KOPT-K1 (cell line): Measurements from ENCODE around the gene GIT2.
A peak's percentile ranks its signal among the peaks of the same experiment; 100 is the strongest.
"Not testable (repeated sequence)": the region's sequence is repeated elsewhere in the genome, so short reads cannot be mapped to it uniquely, and the experiment has no call there.

Source experiments
- H3K27ac ChIP-seq: fragments of 200-600 bp; sonication (generic); 2 replicates; pipeline ENCODE4 v1.5.1; 2016; ENCODE audit warnings: antibody characterized with exemption, mild to moderate bottlenecking, low read depth, low read length; ENCODE audit not compliant: poor library complexity, severe bottlenecking
- H3K36me3 ChIP-seq: fragments of 200-600 bp; sonication (generic); 2 replicates; pipeline ENCODE4 v1.5.1; 2017; ENCODE audit warnings: antibody characterized with exemption, mild to moderate bottlenecking, low read length, moderate library complexity; ENCODE audit not compliant: insufficient read depth
- H3K9me3 ChIP-seq: fragments of 200-600 bp; sonication (generic); 2 replicates; pipeline ENCODE4 v1.5.1; 2017; ENCODE audit warnings: antibody characterized with exemption, low read length, mild to moderate bottlenecking; ENCODE audit not compliant: insufficient read depth, poor library complexity, severe bottlenecking

The GIT2 gene

DNA sequence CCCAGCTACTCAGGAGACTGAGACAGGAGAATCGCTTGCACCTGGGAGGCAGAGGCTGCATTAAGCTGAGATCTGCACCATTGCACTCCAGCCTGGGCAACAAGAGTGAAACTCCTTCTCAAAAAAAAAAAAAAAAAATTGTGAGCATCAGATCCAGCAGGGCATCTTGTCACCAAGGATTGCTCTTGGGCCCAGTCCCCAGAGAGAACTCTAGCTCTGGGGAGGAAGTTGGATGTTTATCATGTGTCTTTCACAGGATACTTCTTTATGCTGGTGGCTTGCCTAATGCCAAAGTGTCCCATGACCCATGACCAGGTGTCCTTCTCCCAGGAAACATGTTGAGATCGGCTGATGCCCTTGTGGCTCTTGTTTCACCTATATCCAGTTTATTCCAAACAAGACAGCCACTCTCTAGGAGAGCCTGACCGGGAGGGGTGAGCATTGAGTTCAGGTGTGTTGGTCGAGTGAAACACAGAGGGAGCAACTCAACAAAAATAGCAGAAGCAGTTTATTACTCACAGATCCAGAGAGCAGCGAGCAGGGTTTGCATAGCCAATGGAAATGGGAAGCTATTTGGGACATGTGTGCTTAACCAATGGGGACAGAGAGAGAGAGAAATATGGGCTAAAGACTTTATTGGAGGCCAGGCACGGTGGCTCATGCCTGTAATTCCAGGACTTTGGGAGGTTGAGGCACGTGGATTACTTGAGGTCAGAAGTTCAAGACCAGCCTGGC lies 102.7 kb downstream of the GIT2 start:
- no peaks in the 10 kb centered on the region for H3K36me3 ChIP-seq
- H3K27ac ChIP-seq = peak overlapping the region; percentile 25
- no peaks in the 10 kb centered on the region for H3K9me3 ChIP-seq

DNA sequence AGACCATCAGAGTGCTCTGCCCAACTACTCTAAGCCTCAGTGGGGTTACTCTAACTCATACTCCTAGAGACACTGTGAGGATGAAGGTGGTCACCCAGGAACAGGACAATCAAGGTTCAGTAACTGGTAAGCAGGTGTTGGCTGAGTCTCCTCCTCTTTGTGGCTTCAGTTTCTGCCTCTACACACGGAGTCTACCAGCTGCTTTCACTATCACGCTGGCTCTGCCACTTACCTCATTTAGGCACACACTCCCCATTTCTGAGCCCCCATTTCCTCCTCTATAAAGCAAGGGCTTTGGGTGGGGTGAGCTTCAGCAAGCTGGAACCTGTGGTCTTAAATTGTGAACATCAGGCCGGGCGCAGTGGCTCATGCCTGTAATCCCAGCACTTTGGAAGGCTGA lies 103.4 kb downstream of the GIT2 start:
- Histone ChIP-seq H3K27ac (peak overlapping the region; percentile 25), H3K9me3 (no peaks in the 10 kb centered on the region), H3K36me3 (no peaks in the 10 kb centered on the region)

DNA sequence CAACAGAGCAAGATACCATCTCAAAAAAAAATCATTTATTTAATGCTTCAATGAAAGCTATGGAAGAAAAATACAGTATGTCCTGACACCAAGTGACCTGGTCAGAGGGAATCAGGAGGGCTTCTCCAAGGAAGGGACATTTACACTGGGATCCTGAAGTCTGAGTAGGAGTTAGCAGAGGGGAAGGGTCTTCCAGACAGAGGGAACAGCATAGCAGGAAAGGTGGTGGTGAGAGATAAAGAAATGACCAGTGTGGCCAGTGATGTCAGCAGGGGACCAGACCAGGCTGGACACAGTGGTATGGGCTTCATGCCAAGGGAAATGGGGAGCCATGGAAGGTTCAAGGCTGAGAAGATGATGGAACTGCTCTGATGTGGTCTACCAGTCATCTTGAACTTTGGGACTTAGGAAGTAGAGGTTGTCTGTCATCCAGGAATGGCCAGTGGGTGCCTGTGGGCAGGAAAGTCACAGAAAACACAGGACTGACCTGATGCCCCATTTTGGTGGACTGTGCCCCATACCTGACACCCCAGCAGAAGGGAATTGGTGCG lies 103.9 kb downstream of the GIT2 start:
- Histone ChIP-seq H3K36me3 (no peaks in the 10 kb centered on the region), H3K27ac (peak overlapping the region; percentile 25), H3K9me3 (no peaks in the 10 kb centered on the region)

DNA sequence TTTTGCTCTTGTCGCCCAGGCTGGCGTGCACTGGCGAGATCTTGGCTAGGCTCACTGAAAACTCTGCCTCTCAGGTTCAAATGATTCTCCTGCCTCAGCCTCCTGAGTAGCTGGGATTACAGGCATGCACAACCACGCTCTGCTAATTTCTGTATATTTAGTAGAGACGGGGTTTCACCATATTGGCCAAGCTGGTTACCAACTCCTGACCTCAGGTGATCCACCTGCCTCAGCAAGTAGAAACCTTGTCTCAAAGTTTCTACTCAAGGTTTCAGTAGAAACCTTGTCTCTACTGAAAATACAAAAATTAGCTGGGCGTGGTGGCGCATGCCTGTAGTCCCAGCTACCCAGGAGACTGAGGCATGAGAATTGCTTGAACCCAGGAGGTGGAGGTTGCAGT lies 104.4 kb downstream of the GIT2 start:
- H3K9me3 ChIP-seq, H3K27ac ChIP-seq, H3K36me3 ChIP-seq: not testable (repeated sequence)

DNA sequence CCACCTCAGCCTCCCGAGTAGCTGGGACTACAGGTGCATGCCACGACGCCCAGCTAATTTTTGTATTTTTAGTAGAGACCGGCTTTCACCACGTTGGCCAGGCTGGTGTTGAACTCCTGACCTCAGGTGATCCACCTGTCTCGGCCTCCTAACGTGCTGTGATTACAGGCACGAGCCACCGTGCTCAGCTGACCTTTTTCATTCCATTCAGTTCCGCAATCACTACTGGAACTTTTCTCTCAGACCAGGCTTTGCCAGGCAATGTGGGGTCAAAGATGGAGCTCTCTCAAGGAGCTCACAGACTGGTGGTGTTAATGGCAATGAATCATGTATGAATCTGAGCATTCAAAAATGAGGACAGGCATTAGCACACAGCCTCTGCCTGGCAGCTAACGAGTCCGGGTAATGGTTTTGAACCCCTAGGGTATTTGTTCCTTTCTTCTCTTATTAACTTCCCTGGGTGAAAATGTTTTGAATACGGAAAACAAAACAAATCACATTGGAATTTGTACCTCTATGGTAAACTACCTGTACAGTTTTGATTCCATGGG lies 105.5 kb downstream of the GIT2 start:
- Histone ChIP-seq H3K9me3 (no peaks in the 10 kb centered on the region), H3K36me3 (no peaks in the 10 kb centered on the region), H3K27ac (no peak overlapping the region)

DNA sequence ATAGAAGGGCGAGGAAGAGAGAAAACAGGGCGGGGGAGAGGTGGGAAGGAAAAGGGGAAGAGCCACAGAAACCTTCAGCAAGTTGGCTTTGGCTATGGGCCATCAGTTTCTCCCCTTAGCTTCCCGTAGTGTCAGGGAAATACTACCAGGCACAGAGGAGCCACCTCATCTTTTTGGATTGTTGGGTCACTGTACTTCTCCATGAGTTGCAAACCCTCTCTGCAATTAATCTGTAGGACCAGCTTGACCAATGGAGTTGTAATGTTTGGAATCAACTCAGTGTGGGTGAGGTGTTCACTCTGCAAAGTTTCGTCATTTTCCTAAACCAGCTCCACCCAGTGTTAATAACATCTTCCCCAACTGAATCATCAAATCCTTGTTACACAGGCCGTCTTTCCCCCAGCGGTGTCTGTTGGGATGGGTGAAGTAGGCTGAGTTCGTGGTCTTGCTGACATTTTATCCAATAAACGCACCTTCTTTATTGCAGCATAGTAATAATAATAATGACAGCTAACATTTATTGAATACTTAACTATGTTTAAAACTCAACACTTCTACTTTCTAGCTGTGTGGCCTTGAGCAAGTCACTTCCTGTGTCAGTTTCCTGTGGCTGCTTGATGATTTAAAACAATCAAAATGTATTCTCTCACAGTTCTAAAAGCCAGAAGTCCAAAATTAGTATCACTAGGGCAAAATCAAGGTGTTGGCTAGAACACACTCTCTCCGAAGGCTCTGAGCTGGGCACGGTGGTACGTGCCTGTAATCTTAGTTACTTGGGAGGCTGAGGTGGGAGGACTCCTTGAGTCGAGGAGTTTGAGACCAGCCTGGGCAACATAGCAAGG lies 107.8 kb downstream of the GIT2 start:
- H3K9me3 ChIP-seq = no peaks in the 10 kb centered on the region
- peak overlapping the region; percentile 61 for H3K27ac ChIP-seq
- no peaks in the 10 kb centered on the region for H3K36me3 ChIP-seq

DNA sequence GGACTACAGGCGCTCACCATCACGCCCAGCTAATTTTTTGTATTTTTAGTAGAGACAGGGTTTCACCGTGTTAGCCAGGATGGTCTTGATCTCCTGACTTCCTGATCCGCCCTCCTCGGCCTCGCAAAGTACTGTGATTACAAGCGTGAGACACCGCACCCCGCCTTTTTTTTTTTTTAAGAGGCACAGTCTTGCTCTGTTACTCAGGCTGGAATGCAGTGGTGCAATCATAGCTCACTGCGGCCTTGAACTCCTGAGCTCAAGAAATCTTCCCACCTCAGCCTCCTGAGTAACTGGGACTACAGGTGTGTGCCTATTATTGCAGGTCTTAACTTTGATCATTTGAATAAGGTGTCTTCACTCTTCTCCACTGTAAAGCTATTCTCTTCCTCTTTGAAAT lies 110.6 kb downstream of the GIT2 start:
- Histone ChIP-seq H3K27ac (no peak overlapping the region), H3K36me3 (no peaks in the 10 kb centered on the region), H3K9me3 (no peaks in the 10 kb centered on the region)

DNA sequence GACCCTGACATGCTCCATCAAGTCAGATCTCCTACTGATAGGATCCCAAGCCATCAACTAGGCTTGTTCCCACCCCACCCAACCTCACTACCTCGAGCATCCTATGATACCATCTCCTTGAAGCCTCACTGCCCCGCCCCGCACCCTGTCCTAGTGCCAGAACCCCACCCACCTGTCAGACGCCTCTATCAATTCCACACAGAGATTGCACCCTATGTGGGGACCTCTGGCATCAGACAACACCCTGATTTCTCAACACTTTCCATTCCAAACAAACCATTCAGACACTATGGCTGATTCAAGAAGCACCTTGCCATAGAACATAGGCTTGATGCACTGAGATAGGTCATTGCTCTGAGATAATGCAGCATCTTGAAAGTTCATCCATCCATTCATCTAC lies 112.7 kb downstream of the GIT2 start:
- no peaks in the 10 kb centered on the region for H3K36me3 ChIP-seq
- no peaks in the 10 kb centered on the region for H3K9me3 ChIP-seq
- H3K27ac ChIP-seq = no peak overlapping the region

DNA sequence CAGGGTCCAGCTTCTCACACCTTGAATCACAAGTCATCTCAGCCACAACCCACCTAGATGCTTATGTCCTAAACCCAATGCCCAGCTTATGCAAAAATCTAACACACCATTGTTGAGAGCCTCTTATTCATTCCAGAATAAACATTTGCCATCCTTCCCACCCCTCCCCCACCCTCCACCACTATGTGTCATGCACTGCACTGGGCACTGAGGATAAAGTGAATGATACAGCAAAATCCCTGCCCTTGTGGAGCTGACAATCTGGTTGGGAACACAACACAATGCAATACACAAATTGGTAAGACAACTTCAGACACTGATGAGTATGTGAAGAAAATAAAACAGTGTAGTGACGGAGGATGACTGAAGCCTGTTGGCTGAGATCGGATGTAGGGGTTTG lies 114.4 kb downstream of the GIT2 start:
- Histone ChIP-seq H3K27ac (no peak overlapping the region), H3K36me3 (no peaks in the 10 kb centered on the region), H3K9me3 (no peaks in the 10 kb centered on the region)

DNA sequence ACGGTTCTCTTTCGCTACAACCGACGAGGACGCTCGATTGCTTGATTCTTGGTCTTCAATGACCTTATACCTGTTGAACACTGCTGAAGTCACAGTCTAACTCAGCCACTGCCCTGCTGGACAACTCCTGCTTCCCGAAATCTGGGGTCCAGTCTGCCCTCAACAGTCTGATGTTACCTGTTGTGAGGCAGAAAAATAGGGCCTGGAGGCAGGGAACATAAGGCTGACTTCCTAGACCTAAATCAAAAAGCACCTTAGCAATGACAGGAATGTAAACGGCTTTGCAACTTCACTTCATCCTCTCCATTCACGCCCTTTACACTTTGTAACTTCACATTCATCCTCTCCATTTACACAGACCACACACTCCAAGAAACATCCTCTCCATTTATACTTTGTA lies 115.2 kb downstream of the GIT2 start:
- H3K27ac ChIP-seq = peak overlapping the region; percentile 23
- H3K9me3 ChIP-seq = no peaks in the 10 kb centered on the region
- no peaks in the 10 kb centered on the region for H3K36me3 ChIP-seq

DNA sequence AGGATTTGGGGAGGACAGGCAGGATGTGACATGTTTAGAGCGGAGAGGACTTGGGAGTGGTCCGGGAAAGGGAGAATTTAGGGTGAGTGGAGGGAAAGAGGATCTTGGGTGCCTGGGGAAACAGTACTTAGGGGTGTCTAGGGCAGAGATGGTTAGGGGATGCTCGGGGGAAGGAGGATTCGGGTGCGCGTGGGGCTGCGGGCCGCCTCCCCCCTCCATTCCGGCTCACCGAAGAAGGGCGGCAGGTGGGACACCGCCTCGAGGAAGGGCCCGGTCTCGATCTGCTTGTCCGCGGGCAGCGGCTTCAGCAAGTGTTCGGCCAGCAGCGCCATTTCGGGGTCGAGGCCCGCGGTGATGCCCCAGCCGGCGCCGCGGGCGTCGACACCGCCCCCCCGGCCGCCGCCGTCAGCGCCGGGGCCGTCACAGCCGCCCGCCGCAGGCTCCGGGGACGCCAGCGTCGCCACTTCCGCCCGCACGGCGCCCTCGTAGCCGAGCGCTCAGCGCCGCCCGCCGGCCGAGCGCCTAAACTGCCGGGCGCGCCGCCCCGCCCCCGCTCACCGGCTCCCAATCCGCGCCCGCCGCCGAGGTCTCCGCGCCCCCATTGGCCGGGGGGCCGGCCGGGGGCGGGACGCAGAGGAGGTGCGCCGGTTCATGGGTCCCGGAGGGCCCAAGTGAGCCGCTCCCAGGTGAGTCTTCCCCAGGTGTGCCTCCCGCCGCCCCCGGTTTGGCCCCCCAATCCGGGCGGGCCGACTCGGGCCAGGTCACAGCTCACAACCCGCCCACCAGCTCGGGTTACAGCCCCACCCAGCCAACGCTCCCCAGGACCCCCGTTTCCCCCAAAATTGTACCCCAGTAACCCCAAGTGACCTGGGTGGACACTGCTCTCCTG lies 115.9 kb downstream of the GIT2 start, which contains the start of gene GLTP:
GLTP (minus strand) TSS at position 499 of the 889 bp plus-strand sequence; CDS start at position 332, 167 bp downstream.
- Histone ChIP-seq H3K9me3 (no peaks in the 10 kb centered on the region), H3K27ac (peak within 1 kb of the TSS; percentile 49), H3K36me3 (no peaks in the 10 kb centered on the region)
